Omental fat pad (tissue), 4 donors: ENCODE data around the gene GSDME. TPM values are rescaled to one million over a fixed set of nuclear protein-coding genes. Genes with fewer than 3 reads are reported as not detected.
A peak's percentile ranks its signal among the peaks of the same experiment; 100 is the strongest.

Experiments used
- ATAC-seq: fragments of 150-250 bp; one replicate; pipeline ENCODE4 v1.9.1; 2016; ENCODE audit warnings: mild to moderate bottlenecking, moderate library complexity; ENCODE audit not compliant: low FRiP score
- DNase-seq: peaks from one replicate; pipeline ENCODE4 v3.0.0-alpha.2; 2019; ENCODE audit warnings: low spot score
- CTCF ChIP-seq, 3 donors: fragments of 450-650 bp; IDR thresholded peaks; one replicate each; pipeline ENCODE4 v1.5.1; 2016 to 2017; ENCODE audit warnings: antibody characterized with exemption in 3 of 3, mild to moderate bottlenecking in 3 of 3, moderate library complexity in 2 of 3
- total RNA-seq, 4 donors: library from RNA; depleted of rRNA; stranded (reverse); fragments of >200 nt; gene quantifications; one replicate each; pipeline ENCODE4 v1.1.0, GENCODE V29; 2016

GSDME gene
- total RNA-seq, 4 donors from 2014 or later = 14.8 to 58.3 (median 30.7) TPM

- DNase-seq (no peak), ATAC-seq (peak; percentile 31)
- no peak for TF ChIP-seq CTCF (IDR thresholded peaks at IDR 0.05)
Observed at GRCh38 chr7:24764011-24764410, 6.7 kb upstream of the GSDME start.

- DNase-seq (no peak), ATAC-seq (peak; percentile 29)
- TF ChIP-seq CTCF (IDR thresholded peaks at IDR 0.05) = no peak
Observed at GRCh38 chr7:24763303-24763901, 6.1 kb upstream of the GSDME start.

GRCh38 chr7:24762771-24763170 is 5.5 kb upstream of the GSDME start:
- ATAC-seq = peak; percentile 21
- TF ChIP-seq CTCF (IDR thresholded peaks at IDR 0.05) = no peak
- no peak for DNase-seq

GRCh38 chr7:24760968-24761367 is 3.7 kb upstream of the GSDME start:
- ATAC-seq = no peak
- no peak for TF ChIP-seq CTCF (IDR thresholded peaks at IDR 0.05)

GRCh38 chr7:24756545-24757352 is 515 bp downstream of the GSDME start:
- DNase-seq (no peak), ATAC-seq (peak; percentile 41)
- no peak for TF ChIP-seq CTCF (IDR thresholded peaks at IDR 0.05)

More at GRCh38 chr7:24760968-24761367, 3.7 kb upstream of the GSDME start:
- DNase-seq = no peak

GRCh38 chr7:24755541-24756407 is 1.5 kb downstream of the GSDME start:
- ATAC-seq (no peak), DNase-seq (no peak)
- TF ChIP-seq CTCF (IDR thresholded peaks at IDR 0.05) = no peak
